ENCODE measurements around the gene BRAF. TPM values are rescaled to one million over a fixed set of nuclear protein-coding genes. Genes with fewer than 3 reads are reported as not detected.
A peak's percentile ranks its signal among the peaks of the same experiment; 100 is the strongest.

Gene BRAF
- total and polyA plus RNA-seq, 2 donors from 2014 or later = 8.0 to 43.9 TPM

- Histone ChIP-seq H3K4me1 (ENCODE audit: control insufficient read depth in 2 of 3, insufficient read depth in 2 of 3, low read depth in 1 of 3, low read length in 3 of 3) (no peaks in the 10 kb centered on the region), H3K9ac (ENCODE audit: low read length in 3 of 3) (no peak overlapping the region), H3K27me3 (ENCODE audit: control insufficient read depth, insufficient read depth, low read length) (no peaks in the 10 kb centered on the region), H3K27ac (ENCODE audit: low read depth in 2 of 2, low read length in 2 of 2) (no peak overlapping the region), H3K4me3 (ENCODE audit: low read length in 3 of 3) (no peak overlapping the region), H3K9me3 (ENCODE audit: control insufficient read depth in 2 of 3, insufficient read depth in 1 of 3, low read length in 3 of 3) (no peaks in the 10 kb centered on the region), H3K36me3 (ENCODE audit: control insufficient read depth in 2 of 3, insufficient read depth in 3 of 3, low read length in 3 of 3) (peaks cover 0 to 5% (median 2%) of the 10 kb centered on the region in 3 donors)
- intact Hi-C loops (cut with DNase I) = no loop called here
- no peak for DNase-seq
- TF ChIP-seq, protein P1, sequence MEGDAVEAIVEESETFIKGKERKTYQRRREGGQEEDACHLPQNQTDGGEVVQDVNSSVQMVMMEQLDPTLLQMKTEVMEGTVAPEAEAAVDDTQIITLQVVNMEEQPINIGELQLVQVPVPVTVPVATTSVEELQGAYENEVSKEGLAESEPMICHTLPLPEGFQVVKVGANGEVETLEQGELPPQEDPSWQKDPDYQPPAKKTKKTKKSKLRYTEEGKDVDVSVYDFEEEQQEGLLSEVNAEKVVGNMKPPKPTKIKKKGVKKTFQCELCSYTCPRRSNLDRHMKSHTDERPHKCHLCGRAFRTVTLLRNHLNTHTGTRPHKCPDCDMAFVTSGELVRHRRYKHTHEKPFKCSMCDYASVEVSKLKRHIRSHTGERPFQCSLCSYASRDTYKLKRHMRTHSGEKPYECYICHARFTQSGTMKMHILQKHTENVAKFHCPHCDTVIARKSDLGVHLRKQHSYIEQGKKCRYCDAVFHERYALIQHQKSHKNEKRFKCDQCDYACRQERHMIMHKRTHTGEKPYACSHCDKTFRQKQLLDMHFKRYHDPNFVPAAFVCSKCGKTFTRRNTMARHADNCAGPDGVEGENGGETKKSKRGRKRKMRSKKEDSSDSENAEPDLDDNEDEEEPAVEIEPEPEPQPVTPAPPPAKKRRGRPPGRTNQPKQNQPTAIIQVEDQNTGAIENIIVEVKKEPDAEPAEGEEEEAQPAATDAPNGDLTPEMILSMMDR (IDR thresholded peaks at IDR 0.05; ENCODE audit: borderline replicate concordance, extremely low read depth, insufficient read depth) = no peak
- peak; percentile 35 for FAIRE-seq
Observed at GRCh38 chr7:140734729-140735128, 190.0 kb downstream of the BRAF start.

GRCh38 chr7:140734096-140734495 lies 190.6 kb downstream of the BRAF start:
- no peak overlapping the region for H3K9ac ChIP-seq (ENCODE audit: low read length in 3 of 3)
- H3K4me1 ChIP-seq (ENCODE audit: control insufficient read depth in 2 of 3, insufficient read depth in 2 of 3, low read depth in 1 of 3, low read length in 3 of 3) = no peaks in the 10 kb centered on the region
- peaks cover 0 to 5% (median 0%) of the 10 kb centered on the region in 3 donors for H3K36me3 ChIP-seq (ENCODE audit: control insufficient read depth in 2 of 3, insufficient read depth in 3 of 3, low read length in 3 of 3)
- no peak overlapping the region for H3K27ac ChIP-seq (ENCODE audit: low read depth in 2 of 2, low read length in 2 of 2)
- H3K27me3 ChIP-seq (ENCODE audit: control insufficient read depth, insufficient read depth, low read length) = no peaks in the 10 kb centered on the region
- intact Hi-C loops (cut with DNase I) = no loop called here
- no peaks in the 10 kb centered on the region for H3K9me3 ChIP-seq (ENCODE audit: control insufficient read depth in 2 of 3, insufficient read depth in 1 of 3, low read length in 3 of 3)
- DNase-seq (no peak), FAIRE-seq (no peak)
- H3K4me3 ChIP-seq (ENCODE audit: low read length in 3 of 3) = no peak overlapping the region
- TF ChIP-seq, protein P1 (IDR thresholded peaks at IDR 0.05; ENCODE audit: borderline replicate concordance, extremely low read depth, insufficient read depth) = no peak

DNA sequence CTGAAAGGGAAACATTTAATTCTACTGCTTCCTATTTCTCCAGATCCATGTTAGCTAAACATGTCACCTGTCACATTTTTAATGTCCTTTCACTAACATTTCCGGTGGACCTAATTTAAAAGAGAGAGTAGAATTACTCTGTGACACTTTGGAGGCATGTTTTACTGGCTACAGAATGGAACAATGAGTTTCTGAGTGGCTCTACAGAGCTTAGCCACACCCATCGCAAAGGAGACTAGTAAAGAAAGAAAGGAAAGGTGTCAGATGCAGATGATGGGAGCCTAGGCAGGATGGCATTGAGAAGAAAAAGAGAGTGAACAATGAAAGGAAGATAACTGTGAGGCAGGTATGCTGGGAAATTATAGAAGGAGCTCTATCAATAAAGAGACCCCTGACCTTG lies 192.3 kb downstream of the BRAF start:
- DNase-seq = no peak
- Histone ChIP-seq H3K4me1 (ENCODE audit: control insufficient read depth in 2 of 3, insufficient read depth in 2 of 3, low read depth in 1 of 3, low read length in 3 of 3) (peaks cover 0 to 4% (median 2%) of the 10 kb centered on the region in 3 donors), H3K27ac (ENCODE audit: low read depth in 2 of 2, low read length in 2 of 2) (no peak overlapping the region), H3K4me3 (ENCODE audit: low read length in 3 of 3) (no peak overlapping the region), H3K9me3 (ENCODE audit: control insufficient read depth in 2 of 3, insufficient read depth in 1 of 3, low read length in 3 of 3) (no peaks in the 10 kb centered on the region), H3K27me3 (ENCODE audit: control insufficient read depth, insufficient read depth, low read length) (no peaks in the 10 kb centered on the region), H3K9ac (ENCODE audit: low read length in 3 of 3) (no peak overlapping the region), H3K36me3 (ENCODE audit: control insufficient read depth in 2 of 3, insufficient read depth in 3 of 3, low read length in 3 of 3) (no peaks in the 10 kb centered on the region)
- intact Hi-C loops (cut with DNase I) = no loop called here
- TF ChIP-seq, protein P1 (IDR thresholded peaks at IDR 0.05; ENCODE audit: borderline replicate concordance, extremely low read depth, insufficient read depth) = no peak
- FAIRE-seq = no peak

- Histone ChIP-seq H3K9me3 (ENCODE audit: control insufficient read depth in 2 of 3, insufficient read depth in 1 of 3, low read length in 3 of 3) (no peaks in the 10 kb centered on the region), H3K4me3 (ENCODE audit: low read length in 3 of 3) (no peak overlapping the region), H3K27me3 (ENCODE audit: control insufficient read depth, insufficient read depth, low read length) (no peaks in the 10 kb centered on the region), H3K27ac (ENCODE audit: low read depth in 2 of 2, low read length in 2 of 2) (no peak overlapping the region), H3K9ac (ENCODE audit: low read length in 3 of 3) (no peak overlapping the region), H3K4me1 (ENCODE audit: control insufficient read depth in 2 of 3, insufficient read depth in 2 of 3, low read depth in 1 of 3, low read length in 3 of 3) (peaks cover 0 to 9% (median 6%) of the 10 kb centered on the region in 3 donors), H3K36me3 (ENCODE audit: control insufficient read depth in 2 of 3, insufficient read depth in 3 of 3, low read length in 3 of 3) (peaks cover 0 to 2% (median 2%) of the 10 kb centered on the region in 3 donors)
- FAIRE-seq (no peak), DNase-seq (peak in 2 of 5 donors; percentile 43 to 52)
- intact Hi-C loops (cut with DNase I) = no loop called here
- TF ChIP-seq, protein P1 (IDR thresholded peaks at IDR 0.05; ENCODE audit: borderline replicate concordance, extremely low read depth, insufficient read depth) = no peak
Observed at GRCh38 chr7:140726281-140726680, 198.4 kb downstream of the BRAF start.
